ENCODE measurements around the gene ARHGEF16. TPM values are rescaled to one million over a fixed set of nuclear protein-coding genes. Genes with fewer than 3 reads are reported as not detected.

ARHGEF16 gene
- total RNA-seq, 4 donors from 2014 or later = 0.17 to 19.6 (median 2.0) TPM

- no peak for TF ChIP-seq CTCF (IDR thresholded peaks at IDR 0.05; ENCODE audit: low read depth)
These were observed 59.9 kb downstream of the ARHGEF16 start for GRCh38 chr1:3514404-3514803.

- TF ChIP-seq CTCF (IDR thresholded peaks at IDR 0.05; ENCODE audit: low read depth) = no peak
These were observed 60.8 kb downstream of the ARHGEF16 start for GRCh38 chr1:3515272-3515671.

GRCh38 chr1:3515774-3516480 is 61.5 kb downstream of the ARHGEF16 start:
- TF ChIP-seq CTCF (IDR thresholded peaks at IDR 0.05; ENCODE audit: low read depth) = no peak

- TF ChIP-seq CTCF (IDR thresholded peaks at IDR 0.05; ENCODE audit: low read depth) = no peak
These were observed 62.0 kb downstream of the ARHGEF16 start for GRCh38 chr1:3516481-3516869.

- TF ChIP-seq CTCF (IDR thresholded peaks at IDR 0.05; ENCODE audit: low read depth) = no peak
These were observed 62.6 kb downstream of the ARHGEF16 start for GRCh38 chr1:3516911-3517675.

GRCh38 chr1:3518256-3518655 is 63.8 kb downstream of the ARHGEF16 start:
- TF ChIP-seq CTCF (IDR thresholded peaks at IDR 0.05; ENCODE audit: low read depth) = no peak

GRCh38 chr1:3518756-3519155 is 64.3 kb downstream of the ARHGEF16 start:
- TF ChIP-seq CTCF (IDR thresholded peaks at IDR 0.05; ENCODE audit: low read depth) = no peak

Data from subcutaneous adipose tissue (tissue), 4 donors.